Activated CD8-positive, alpha-beta memory T cell treated with anti-CD3 and anti-CD28 coated beads, Interleukin-2, amount 50 U/mL, for 4 hours (primary cell): ENCODE data around the gene MYL5.
A peak's percentile ranks its signal among the peaks of the same experiment; 100 is the strongest.
"Not testable (repeated sequence)": the region's sequence is repeated elsewhere in the genome, so short reads cannot be mapped to it uniquely, and the experiment has no call there.

Source experiments
- DNase-seq: peaks from one replicate; pipeline ENCODE4 v3.0.0-alpha.2; 2020

Gene MYL5

GRCh38 chr4:636628-637159, 37.6 kb upstream of the MYL5 start:
- DNase-seq, result no peak

GRCh38 chr4:637536-638280, 36.6 kb upstream of the MYL5 start:
- peak; percentile 10 for DNase-seq

DNA sequence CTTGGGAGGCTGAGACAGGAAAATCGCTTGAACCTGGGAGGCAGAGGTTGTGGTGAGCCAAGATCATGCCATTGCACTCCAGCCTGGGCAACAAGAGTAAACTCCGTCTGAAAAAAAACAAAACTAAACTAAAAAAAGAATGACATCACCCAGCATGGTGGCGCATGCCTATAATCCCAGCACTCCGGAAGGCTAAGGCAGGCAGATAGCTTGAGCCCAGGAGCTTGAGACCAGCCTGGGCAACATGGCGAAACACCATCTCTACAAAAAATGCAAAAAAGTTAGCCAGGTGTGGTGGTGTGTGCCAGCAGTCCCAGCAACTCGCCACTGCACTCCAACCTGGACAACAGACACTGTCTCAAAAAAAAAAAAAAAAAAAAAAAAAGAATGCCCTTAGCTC, 32.0 kb upstream of the MYL5 start:
- DNase-seq, result not testable (repeated sequence)

- DNase-seq, result peak; percentile 35
Measured at GRCh38 chr4:646460-646859, 27.9 kb upstream of the MYL5 start.

DNA sequence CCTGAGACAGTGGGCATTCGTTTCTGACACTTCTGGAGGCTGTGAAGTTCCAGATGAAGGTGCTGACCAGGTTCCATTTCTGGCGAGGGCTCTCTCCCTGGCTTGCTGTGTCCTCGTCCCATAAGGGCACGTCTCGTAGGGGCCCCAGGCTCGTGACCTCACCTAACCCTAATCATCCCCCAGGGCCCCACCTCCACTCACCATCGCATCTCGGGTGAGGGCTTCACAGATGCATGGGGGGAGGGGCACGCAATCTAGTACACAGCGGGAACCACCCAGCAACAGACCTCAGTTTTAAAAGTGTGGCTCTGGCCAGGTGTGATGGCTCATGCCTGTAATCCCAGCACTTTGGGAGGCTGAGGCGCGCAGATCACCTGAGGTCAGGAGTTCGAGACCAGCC, 26.9 kb upstream of the MYL5 start:
- DNase-seq, result no peak

GRCh38 chr4:648579-649292, 25.6 kb upstream of the MYL5 start:
- no peak for DNase-seq

DNA sequence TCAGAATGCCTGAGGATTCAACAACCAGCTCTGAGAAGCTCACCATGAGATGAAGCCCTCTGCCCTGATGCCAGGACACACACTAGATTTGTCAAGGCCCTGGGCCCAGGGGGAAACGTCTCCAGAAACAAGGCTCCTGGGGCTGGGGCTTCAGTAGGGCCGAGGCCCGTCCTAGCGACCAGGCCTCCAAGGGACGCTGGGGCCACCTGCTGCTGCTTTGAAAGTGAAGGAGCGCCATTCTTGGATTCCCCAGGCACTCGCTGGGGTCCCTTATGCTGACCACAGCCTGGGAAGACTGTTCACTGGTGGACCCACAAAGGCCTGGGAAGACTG, 25.1 kb upstream of the MYL5 start:
- DNase-seq, result no peak

DNA sequence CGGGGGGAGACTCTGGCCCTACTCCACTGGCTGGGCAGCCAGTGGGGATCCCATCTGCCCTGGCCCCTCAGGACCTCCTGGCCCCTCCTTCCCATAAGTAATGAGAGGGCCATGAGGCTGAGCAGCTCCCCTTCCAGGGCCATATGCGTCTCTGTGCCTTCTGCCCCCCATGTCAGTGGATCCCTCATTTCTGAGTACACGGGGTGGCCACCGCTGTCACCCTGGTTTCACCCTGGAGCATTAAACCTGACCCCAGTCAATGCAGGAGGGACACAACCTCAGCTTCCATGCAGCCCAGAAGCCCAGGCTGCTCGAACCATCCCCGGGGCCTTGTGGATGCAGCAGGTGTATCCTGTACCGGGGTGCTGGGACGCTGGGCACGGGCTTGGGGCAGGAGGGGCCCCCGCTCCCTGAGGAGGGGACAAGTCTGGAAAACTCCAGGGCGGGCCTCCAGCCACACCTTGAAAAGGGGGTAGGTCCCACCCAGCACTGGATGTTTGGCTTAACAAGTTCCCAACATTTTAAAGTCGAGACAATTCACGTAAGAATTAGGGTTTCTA, 24.5 kb upstream of the MYL5 start:
- no peak for DNase-seq

DNA sequence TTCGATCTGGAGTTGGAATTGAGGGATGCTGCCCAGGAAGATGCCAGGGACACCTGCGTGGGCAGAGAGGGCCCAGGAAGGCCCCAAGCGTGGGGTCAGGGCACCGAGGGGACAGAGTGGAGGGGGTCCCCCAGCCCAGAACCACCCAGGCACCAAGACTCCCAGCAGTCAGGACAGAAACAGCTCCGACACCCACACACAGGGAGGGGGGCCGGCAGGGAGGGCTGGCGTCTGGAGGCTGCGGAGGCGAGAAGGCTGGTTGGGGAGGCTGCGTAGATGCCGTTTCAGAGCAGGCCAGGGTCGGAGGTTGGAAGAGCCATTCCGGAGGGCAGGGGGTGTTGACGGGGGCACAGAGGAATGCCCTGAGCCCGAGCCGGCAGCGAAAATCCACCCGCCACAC, 23.9 kb upstream of the MYL5 start:
- DNase-seq, result no peak

DNA sequence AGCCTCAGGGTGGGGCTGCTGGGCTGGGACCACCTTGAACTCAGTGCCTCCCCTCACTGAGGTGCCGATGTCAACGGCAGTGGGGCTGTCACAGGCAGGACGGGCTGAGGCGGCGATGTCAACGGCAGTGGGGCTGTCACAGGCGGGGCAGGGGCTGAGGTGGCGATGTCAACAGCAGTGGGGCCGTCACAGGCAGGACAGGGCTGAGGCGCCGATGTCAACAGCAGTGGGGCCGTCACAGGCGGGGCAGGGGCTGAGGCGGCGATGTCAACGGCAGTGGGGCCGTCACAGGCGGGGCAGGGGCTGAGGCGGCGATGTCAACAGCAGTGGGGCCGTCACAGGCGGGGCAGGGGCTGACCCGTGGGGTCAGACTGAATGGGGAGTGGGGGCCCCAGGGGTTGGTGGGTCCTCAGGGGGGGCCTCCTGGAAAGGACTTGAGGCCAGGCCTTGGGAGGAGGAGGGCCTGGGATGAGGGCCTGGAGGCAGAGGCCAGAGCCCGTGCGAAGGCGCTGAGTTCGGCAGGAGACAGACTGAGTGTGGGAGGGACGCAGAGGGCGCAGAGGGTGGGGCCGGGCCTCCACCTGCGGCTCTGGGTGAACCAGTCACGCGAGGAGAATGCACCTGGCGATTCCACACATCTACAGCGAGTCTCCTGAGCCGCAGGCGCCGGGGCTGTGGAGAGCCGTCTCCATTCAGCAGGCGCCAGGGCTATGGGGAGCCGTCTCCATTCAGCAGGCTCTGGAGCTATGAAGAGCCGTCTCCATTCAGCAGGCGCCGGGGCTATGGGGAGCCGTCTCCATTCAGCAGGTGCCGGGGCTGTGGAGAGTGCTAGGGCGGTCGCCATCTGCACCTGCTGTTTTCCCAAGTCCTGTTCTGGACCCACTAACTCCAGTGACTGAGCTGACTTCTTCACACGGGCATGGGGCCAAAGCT, 23.1 kb upstream of the MYL5 start:
- no peak for DNase-seq

DNA sequence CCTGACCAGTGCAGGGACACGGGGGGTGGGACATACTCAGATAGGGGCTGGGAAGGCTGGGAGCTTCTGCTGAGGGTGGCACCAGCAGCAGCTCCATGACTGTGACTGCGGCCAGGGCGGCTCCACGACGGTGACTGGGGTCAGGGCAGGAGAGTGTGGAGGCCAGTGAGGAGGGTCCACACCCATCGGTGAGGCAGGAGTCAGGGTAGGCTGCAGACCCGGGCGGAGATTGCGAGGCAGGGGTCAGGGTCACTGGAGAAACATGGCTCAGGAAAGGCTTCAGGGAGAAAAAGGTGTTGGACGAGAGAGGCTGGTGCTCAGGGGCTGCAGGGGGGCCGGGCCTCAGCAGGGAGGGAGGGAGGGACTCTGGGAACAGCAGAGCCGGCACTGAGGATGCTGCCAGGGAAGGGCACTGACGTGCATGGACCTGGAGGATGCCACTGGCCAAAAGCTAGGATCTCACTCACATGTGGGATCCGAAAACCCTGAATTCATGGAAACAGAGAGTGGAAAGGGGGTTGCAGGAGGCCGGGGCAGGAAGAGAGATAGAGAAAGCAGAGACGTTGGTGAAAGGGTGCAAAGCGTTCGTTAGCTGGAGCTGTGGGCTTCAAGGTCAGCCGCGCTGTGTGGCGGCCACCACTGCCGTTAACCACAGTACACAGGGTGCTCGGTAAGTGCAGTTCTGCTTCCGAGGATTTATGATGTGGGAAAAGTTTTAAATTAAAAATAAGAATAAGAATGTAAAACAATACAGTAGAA, 22.3 kb upstream of the MYL5 start:
- no peak for DNase-seq

GRCh38 chr4:653080-653821, 21.1 kb upstream of the MYL5 start:
- DNase-seq, result no peak

- no peak for DNase-seq
Measured at GRCh38 chr4:653831-654502, 20.4 kb upstream of the MYL5 start.

- no peak for DNase-seq
Measured at GRCh38 chr4:654503-654845, 19.9 kb upstream of the MYL5 start.

DNA sequence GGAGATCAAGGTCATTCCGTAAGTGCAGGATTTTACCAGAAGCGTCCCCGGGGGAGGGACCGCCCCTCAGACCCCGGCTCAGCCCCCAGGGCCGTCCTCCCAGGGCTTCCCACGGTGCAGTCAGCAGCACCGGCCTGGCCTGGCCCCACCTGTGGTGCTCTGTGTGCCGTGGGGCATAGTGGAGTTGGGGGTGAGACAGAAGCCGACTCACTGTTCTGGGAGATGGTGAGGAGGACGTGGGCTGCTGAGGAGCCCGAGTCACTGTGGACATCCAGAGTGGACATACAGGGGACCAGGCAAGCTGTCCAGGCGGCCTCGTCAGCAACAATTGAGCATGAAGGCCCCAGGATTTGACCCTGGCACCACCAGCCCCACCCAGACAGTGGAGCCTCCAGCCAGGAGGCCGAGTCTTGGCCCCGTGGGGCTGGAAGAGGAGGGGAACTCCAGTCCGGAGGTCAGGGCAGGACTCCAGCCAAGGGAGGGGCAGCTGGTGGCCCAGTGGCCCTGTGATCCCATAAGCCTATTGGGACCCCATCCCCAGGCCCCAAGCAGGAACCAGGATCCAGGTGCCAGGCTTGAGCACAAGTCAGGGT, 19.4 kb upstream of the MYL5 start:
- DNase-seq, result no peak

- DNase-seq, result no peak
Measured at GRCh38 chr4:655464-656151, 18.7 kb upstream of the MYL5 start.

GRCh38 chr4:656436-657337, 17.7 kb upstream of the MYL5 start:
- DNase-seq, result no peak

- peak; percentile 5 for DNase-seq
Measured at GRCh38 chr4:657338-657833, 17.0 kb upstream of the MYL5 start.
